ENCODE measurements around the gene ARHGAP8. TPM values are rescaled to one million over a fixed set of nuclear protein-coding genes. Genes with fewer than 3 reads are reported as not detected.

The ARHGAP8 gene
- total RNA-seq, 1 experiment from 2014 or later = not detected

DNA sequence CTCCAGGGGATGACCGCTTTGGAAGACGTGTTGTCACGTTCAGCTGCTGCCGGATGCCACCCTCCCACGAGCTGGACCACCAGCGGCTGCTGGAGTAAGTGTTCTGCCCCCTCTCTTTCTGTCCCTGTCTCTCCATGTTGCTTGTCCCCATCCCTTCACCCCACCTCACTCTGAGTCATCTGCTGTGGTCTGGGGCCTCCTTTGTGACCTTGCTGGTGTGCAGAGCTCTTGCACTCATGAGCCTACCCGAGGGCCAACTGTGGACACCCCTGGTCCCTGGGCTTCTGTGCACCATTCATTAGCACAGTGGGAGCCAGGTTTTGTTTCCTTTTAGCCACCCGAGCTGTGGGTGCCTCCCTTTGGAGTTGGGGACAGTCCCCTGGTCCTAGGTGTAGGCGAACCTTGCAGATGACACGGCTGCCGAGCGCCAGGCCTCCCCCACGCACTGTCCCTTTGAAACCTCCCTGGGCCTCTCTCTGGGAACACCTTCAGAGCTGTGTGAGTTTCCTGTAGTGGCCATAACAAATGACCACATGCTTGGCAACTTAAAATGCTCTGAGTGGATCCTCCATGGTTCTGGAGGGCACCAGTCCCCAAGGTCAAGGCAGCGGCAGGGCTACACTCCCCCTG, 49.8 kb downstream of the ARHGAP8 start:
- no peak for DNase-seq (ENCODE audit: low read depth)

- DNase-seq (ENCODE audit: low read depth) = no peak
These were observed 50.6 kb downstream of the ARHGAP8 start for GRCh38 chr22:44802956-44803355.

- DNase-seq (ENCODE audit: low read depth) = no peak
These were observed 52.0 kb downstream of the ARHGAP8 start for GRCh38 chr22:44804327-44804726.

DNA sequence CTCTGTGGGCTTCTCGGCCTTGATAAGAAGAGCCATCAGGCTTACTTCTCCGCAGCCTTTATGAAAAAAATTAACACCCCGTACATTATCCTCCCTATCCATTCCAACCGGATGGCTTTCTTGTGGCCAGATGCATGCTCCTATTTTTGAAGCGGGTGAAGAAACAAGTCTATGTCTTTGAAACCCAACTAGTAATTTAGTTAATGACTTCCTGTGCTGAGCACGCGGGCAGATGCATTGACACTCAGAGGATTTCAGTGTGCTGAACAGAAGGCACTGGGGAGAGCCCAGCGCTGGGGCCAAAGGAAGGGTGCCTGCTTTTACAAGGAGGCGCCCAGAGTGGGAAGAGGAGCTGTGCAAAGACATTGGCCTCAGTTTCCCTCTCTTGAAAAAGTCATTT, 53.3 kb downstream of the ARHGAP8 start:
- no peak for DNase-seq (ENCODE audit: low read depth)

DNA sequence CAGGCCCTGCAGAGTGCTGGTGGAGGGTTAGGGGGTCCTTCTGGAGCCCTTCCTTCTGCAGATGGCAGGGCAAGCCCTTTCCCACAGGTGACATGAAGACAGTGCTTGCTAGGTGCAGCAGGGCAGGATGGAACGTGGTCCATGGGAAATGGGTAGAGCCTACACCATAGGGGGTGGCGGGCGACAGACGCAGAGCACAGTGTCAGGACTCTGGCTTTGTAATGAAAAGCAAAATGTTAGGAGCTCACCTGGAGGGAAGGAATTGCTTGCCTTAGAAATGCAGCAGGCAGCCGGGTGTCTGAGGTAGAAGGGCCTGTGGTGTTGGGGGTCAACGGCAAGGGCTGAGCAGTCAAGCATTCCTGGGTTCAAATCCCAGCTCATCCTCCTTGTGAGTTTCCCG, 54.9 kb downstream of the ARHGAP8 start:
- no peak for DNase-seq (ENCODE audit: low read depth)

- DNase-seq (ENCODE audit: low read depth) = no peak
These were observed 55.7 kb downstream of the ARHGAP8 start for GRCh38 chr22:44807915-44808690.

GRCh38 chr22:44809456-44809855, 57.1 kb downstream of the ARHGAP8 start:
- DNase-seq (ENCODE audit: low read depth) = no peak

- no peak for DNase-seq (ENCODE audit: low read depth)
These were observed 58.8 kb downstream of the ARHGAP8 start for GRCh38 chr22:44811141-44811540.

GRCh38 chr22:44813416-44813815, 61.0 kb downstream of the ARHGAP8 start:
- DNase-seq (ENCODE audit: low read depth) = no peak

- DNase-seq (ENCODE audit: low read depth) = no peak
These were observed 62.1 kb downstream of the ARHGAP8 start for GRCh38 chr22:44814266-44815098.

GRCh38 chr22:44815099-44816070, 63.0 kb downstream of the ARHGAP8 start:
- DNase-seq (ENCODE audit: low read depth) = no peak

DNA sequence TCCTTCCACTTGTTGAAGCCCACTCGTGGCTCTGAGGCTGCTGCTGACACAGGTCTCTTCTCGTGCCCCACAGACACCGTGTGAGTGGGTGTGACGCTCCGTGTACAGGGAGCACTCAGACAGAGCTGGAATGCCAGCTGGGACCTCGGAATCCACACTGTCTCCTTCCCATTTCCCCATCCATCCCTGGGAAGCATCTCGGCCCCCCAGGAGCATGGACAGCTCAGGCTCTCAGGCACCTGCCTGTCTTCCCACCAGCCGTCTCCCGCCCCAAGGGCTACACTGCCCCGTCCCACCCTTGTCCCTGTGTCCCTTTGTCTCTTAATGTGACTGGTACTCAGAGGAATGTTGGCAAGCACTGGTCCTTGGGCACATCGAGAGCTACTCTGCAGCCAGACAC, 63.8 kb downstream of the ARHGAP8 start:
- no peak for DNase-seq (ENCODE audit: low read depth)

GRCh38 chr22:44818727-44819126, 66.4 kb downstream of the ARHGAP8 start:
- no peak for DNase-seq (ENCODE audit: low read depth)

DNA sequence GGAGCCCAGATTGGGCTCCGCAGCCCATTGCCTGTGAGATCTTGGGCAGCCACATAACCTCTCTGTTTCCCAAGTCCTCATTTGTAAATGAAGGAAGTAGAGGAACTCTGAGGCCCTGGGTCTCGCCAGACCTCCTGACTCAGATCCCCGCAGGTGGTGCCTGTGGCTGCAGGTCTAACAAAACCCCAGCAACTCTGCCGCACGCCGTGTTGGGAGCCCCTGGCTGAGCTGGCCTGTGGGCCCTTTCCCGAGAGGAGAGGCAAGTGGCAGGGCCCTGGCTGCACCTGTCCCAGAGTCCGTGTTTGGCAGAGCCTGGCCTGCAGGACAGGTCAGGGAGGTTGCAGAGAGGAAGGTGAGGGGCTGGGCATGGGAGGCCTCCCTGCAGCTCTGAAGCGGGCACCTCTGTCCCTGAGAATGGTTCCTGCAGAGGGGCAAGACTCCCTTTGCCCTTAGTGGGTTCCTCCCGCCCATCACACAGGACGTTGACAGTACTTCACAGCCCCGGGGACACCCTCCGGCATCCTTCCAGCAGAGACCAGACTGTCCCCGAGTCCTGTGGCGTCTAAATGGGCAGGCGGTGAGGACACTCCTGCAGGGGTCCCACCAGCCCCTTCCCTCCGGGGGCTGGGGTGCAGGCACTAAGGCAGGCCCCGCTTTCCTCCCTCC, 67.7 kb downstream of the ARHGAP8 start:
- no peak for DNase-seq (ENCODE audit: low read depth)

DNA sequence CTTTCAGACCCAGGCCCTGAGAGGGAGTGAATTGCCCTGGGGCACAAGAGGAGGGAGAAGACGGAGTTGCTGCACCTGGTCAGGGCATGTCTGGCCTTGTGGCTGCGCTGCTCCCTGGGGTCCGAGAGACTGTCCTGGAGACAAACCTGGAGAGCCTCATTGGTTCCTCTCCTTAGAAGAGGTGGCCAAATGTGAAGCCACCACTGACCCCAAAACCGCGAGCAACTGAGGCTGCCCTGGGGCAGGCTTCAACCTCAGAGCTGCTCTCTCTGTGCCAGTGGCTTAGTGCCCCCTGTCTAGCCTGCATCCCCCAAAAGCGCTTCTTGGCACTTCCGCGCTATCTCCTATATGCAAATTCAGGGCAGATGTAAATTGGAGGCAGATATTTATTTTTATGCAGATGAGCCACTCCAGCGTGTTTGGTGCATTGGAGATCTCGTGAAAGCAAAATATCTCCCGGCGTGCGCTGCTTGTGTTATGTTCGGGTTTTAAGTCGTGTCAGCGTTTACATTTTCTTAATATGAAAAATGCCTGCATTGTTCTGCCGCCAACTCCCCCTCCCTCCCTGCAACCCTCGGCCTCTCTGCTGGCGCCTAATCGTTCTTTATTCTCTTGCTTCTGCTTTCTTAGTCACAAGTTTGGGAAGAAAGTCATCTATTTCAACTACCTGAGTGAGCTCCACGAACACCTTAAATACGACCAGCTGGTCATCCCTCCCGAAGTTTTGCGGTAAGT, 69.5 kb downstream of the ARHGAP8 start:
- no peak for DNase-seq (ENCODE audit: low read depth)

DNA sequence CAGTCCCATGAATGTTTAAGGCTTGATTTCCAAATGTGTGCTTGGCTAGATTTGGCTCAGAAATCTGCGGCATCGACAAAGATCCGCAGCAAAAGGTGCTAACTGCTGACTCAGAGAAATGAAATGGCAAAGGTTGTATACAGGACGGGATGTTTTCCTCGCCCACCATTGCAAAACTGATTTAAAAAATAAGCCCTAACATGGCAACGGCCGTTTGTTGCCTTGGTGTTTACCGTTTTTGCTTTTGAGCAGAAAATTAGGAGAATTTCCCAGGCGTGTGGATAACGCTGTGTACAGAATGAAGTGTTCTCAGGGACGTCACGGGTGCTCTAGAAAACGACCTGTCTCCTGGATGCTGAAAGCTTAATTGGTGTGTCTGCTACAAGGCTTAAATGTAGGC, 70.2 kb downstream of the ARHGAP8 start:
- DNase-seq (ENCODE audit: low read depth) = no peak

DNA sequence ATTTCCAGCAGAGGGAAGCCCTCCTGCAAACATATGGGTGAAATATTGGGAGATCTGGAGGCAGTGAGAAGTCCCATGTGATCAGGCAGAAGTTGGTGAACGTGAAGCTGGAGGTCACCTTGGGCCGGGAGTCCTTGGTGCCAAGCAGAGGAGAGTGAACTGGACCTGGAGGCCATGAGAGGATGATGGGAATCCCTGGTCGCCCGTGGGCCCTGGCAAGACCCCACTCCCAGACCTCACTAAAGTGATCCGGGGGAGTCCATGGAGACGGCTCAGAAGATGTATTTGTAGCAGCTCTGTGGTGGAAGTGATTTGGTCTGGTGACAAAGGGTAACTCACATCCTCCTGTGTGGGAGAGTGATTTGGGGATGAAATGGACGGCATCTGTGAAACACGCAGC, 71.0 kb downstream of the ARHGAP8 start:
- no peak for DNase-seq (ENCODE audit: low read depth)

- no peak for DNase-seq (ENCODE audit: low read depth)
These were observed 71.4 kb downstream of the ARHGAP8 start for GRCh38 chr22:44823806-44824205.

DNA sequence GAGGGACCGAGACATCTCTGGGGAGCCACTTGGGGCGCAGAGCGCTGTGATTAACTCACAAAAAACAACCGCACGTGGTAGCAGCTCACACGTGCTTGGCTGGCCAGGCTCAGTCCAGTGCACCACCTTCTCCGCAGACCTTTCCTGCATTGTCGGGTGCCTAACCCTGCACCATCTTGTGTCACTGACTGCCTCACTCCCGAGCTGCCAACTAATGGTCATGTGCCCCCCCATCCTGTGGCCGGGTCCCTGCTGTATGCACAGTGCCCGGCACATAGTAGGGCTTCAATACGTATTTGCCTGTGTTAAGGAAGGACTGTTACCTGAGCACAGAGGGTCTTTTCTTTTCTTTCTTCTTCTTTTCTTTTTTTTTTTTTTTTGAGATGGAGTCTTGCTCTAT, 71.9 kb downstream of the ARHGAP8 start:
- no peak for DNase-seq (ENCODE audit: low read depth)
